HG03432 (cell line): ENCODE data around the gene COX19.
"Not testable (repeated sequence)": the region's sequence is repeated elsewhere in the genome, so short reads cannot be mapped to it uniquely, and the experiment has no call there.

ENCODE experiments used
- ATAC-seq: cut with Tn5 transposase; IDR thresholded peaks from one replicate; pipeline ENCODE4 v1.9.1; 2021; ENCODE audit warnings: mild to moderate bottlenecking, moderate library complexity; ENCODE audit not compliant: unreplicated experiment

Gene COX19

DNA sequence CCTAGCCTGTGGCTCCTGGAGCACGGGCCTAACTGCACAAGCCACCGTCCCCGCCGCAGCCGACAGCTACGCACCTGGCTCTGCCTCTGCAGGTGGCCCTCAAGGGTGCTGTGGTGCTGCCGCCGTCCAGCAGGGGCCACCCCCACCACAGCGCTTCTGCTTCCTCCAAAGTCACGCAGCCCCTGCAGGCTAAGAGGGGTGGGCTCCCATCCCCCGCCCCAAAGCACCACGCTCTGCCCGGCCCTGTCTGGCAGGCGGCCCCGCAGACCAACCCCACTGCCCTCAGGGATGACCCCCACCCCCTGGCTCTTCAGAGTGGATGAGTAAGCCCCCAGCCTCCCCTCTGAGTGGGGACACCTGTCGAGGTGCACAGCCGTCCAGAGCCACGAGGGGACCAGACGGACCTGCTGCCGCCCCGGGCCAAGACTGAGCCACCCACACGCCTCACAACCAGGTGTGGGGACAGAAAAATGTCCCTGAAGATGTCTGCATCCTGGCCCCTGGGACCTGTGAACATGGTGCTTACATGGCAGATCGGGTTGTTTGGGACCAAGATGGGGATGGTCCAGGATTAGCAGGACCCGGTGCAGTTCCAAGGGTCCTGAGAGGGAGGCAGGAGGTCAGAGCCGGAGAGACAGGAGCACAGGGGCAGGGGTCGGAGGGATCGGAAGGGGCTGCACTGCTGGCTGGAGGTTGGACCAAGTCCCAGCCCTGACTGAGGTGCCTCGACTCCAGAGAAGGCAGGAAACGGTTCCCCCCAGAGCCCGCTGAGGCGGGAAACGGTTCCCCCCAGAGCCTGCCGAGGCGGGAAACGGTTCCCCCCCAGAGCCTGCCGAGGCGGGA lies 11.9 kb downstream of the COX19 start:
- no peak for ATAC-seq

DNA sequence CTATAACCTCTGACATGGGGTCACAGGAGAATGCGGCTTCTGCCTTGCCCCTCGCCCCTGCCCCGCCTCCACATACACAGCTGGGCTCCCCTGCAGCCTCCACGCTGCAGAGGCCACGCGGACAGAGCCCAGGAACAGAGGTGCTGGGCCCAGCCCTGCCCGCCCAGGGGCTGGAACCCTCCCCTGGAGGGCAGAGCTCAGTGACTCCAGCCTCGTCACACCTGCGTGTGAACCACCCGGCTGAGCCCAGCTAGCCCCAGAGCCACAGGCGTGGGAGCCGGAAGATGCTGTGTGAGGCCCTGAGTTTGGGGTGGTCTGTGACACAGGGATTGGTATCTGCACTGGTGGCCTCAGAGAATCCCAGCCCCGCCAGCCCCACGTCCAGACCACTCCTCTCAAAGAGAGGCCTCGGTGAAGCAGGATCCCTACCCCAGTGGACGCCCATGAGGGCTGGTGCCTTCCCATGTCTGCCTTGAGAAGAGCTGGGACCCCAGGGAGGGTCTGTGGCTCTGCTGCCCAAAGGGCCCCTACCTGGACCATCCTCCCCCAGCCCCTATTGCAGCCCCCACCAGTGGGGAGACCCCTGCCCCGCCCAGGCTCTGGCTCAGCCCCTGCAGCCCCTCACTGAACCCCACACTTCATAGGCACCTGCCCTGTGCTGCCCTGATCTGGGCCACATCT lies 12.8 kb downstream of the COX19 start:
- ATAC-seq = no peak

DNA sequence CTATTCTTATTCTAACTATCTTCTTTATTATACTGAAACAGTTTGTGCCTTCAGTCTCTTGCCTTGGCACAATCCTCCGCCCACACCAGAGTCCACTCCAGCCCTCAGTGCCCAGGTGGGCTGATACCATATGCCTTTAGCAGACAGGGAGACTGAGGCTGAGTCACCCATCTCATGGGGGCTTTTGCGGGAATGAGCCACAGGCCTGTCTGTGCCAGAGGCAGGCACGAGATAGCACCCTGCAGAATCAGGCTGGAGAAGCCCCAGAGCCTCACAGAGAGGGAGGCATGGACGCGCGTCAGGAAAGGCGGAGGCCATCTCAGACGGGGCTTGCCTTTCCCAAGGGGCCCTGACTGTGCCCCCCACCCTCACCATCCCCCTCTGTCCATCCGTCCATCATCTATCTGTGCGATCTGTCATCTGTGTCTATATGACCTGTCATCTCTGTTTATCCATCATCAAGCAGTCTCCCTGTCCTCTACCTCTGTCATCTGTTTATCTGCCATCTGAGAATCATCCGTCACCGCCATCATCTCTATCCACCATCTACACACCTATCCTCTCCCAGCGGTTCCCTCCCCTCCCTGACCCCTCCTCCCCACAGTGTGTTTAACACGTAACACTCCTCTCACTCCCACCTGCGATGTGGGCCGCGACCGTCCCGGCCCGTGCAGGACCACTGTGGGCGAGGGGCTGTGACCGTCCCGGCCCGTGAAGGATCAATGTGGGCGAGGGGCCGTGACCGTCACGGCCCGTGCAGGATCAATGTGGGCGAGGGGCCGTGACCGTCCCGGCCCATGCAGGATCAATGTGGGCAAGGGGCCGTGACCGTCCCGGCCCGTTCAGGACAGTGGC lies 13.6 kb downstream of the COX19 start:
- ATAC-seq = no peak

DNA sequence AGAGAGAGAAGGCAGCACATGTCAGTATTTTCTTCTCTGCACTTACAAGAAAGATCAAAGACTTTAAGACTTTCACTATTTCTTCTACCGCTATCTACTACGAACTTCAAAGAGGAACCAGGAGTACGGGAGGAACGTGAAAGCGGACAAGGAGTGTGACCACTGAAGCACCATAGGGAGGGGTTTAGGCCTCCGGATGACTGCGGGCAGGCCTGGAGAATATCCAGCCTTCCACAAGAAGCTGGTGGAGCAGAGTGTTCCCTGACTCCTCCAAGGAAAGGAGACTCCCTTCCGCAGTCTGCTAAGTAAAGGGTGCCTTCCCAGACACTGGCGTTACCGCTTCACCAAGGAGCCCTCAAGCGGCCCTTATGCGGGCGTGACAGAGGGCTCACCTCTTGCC lies 14.4 kb downstream of the COX19 start:
- not testable (repeated sequence) for ATAC-seq

DNA sequence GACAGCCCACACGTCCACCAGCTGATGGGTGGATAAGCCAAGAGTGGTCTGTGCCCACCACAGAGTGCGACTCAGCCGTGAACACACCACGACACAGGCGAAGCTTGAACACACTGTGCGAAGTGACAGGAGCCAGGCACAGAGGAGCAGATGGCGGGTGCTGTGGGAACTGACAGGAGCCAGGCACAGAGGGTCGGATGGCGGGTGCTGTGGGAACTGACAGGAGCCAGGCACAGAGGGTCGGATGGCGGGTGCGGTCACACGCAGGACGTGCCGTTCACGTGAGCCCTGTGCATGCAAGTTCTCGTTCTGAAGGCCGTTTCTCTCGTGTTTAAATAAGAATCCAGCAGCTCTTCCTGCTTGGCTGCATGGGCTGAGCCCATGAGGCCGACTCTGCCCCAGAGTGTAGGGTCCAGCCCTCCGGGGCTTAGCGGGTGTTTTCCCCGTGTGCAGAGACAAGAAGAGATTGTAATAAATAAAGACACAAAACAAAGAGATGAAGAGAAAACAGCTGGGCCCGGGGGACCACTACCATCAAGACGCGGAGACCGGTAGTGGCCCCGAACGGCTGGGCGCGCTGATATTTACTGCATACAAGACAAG lies 15.0 kb downstream of the COX19 start:
- no peak for ATAC-seq

DNA sequence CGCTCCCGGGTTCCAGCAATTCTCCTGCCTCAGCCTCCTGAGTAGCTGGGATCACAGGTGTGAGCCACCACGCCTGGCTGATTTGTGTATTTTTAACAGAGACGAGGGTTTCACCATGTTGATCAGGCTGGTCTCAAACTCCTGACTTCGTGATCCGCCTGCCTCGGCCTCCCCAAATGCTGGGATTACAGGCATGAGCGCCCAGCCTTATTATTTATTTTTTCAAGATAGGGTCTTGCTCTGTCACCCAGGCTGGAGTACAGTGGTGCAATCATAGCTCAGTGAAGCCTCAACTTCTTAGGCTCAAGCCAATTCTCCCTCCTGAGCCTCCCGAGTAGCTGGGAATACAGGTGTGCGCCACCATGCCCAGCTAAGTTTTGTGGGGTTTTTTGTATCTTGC lies 15.6 kb downstream of the COX19 start:
- not testable (repeated sequence) for ATAC-seq

DNA sequence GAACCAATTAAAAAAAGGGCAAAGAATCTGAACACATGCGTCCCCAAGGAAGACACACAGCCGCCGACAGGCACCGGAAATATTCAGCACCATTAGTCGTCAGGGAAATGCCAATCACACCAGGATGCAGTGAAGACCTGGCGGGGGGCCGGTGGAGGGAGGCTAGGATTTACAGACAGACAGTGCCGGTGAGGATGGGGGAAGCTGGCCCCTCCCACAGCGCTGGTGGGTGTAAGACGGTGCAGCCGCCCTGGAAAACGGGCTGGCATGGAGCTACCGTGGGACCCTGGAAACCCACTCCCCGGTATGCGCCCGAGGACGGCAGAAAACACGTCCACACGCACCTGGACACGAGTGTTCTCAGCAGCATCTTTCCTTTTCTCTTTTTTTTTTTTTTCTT lies 16.1 kb downstream of the COX19 start:
- ATAC-seq = no peak

DNA sequence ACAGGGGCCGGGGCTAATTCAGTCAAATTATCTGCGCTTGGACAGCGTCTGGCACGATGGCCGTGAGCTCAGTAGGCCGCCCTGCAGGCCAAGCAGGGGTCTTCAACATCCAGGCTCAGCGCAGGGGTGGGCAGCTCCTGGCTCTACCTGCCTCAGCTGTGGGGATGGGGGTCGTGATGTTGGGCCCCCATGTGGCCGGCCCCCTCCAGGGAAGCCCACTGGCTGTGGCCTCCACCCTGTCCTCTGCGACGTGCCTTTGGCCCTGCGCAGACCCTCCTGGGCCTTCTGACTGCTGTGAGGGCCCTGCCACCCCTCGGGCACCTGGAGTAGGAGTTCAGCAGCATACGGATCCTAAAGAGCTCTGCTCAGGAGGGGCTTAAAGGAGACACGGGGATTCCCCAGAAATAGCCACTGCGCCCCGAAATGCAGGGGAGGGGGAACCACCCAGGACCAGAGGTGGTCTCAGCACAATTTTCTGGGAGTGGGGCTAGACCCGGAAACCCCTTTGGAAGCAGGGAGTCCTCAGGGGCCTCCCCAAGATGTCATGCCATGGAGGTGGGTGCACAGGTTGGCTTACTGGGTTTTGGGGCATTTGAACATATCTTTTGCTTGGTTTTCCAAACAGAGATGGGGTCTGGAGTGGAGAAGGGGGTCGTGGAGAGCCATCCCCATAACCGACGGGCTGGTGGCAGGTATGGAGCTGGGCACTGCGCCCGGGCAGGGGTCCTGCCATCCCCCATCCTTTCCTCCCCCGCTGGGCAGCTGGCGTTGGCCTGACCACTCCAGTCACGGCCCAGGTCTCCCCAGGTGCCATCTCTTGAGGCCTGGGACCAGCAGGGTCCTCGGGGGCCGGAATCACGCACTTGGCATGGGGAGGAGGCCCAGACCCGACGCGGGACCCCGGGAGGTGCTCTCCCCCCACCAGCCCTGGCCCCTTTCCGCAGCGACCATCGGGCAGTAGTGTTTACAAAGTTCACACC lies 16.8 kb downstream of the COX19 start:
- no peak for ATAC-seq

DNA sequence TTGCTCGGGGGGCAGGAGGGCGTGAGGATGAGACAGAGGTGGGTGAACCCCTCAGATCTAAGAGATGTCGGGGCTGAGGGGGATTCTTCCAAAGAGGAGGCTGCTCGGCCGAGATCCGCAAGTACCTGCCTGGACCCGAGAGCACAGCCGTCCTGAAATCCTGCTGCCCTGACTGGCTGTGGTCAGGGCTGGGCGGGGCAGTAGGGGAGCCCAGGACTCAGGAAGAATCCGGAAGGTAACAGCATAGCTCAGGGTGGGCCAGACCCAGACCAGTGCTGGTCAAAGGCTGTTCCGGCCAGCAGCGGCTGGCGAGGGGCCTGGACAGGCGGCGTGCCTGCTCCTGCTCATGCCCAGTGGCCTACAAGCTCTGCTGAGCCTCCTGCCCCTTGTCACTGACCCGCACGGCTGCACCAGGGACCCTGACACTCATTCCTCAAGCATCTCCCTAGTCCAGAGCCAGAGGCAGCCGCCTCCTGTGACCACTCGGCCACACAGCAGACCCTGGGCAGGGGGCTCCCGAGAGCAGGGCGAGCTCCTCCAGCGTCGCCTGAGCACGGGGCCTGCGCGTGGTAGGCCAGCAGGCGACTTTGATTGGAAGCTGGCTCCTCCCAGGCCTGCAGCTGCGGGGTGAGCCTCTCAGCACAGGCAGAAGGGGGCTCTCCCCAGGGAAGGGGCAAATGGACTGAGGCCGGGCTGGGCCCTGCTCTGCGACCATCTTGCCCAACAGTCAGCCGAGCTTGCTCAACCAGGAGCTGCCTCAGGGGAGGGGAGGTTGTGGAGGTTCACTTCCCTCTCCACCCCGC lies 17.7 kb downstream of the COX19 start:
- no peak for ATAC-seq

DNA sequence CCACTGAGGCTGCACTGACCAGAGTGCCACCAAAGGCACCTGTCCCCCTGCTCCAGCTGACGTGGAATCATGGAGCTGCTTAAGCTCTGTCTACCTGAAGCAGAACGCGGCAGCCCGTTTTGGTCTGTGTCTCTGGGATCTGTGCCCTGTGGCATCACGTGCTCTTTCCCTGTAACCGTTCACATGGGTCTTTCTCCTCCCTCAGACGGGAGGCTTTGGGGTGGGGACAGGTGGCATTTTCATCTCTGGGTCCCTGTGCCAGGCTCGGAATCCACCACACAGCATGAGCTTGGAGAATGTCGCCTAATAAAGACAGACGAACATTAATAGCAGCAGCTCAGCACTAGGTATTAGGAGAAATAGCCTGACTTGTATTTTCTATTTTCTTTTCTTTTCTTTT lies 19.3 kb downstream of the COX19 start:
- ATAC-seq = no peak

DNA sequence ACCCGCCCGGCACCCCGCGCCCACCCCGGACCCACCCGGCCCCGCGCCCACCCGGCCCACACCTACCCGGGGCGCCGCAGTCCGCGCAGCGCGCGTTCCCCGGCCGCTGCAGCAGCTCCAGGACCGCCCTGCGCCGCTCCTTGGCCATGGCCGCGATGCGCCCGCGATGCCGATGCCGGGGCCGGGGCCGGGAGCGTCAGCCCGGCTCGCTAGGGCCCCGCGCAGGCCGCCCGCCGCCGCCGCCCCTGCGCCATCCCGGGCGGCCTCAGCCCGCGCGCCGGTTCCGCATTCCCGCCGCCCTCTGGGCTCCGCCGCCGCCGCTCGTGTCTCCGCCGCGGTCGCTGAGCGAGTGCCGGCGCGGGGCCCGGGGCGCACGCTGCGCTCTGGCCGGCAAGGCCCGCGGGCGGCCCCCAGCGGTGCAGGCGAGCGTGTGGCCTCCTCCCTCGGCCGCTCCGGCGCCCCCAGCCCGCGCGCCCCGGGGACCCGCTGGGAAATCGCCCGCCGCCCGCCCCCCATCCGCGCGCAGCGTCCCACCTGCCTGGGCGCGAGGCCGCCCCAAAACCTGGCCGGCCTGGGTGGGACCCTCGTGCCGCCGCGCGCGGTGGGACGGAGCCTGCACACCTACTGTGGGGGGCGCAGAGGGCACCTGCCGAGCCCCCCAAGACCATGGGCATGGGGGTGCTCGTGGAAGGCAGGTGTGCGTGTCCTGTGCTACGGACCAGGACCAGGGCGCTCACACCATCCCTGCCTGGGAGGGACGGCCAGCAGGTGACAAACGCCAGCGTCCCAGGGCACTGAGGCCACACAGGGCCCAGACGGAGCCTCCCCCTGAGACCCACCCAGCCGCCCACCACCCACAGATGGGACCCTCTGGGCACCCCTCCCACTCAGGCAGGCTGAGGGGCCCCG lies 20.8 kb downstream of the COX19 start, which contains the start of gene ADAP1:
Gene ADAP1 (minus strand): TSS at position 351 of the 909 bp plus-strand sequence. CDS start 203 bp downstream, at position 148.
- ATAC-seq = peak; percentile 58

DNA sequence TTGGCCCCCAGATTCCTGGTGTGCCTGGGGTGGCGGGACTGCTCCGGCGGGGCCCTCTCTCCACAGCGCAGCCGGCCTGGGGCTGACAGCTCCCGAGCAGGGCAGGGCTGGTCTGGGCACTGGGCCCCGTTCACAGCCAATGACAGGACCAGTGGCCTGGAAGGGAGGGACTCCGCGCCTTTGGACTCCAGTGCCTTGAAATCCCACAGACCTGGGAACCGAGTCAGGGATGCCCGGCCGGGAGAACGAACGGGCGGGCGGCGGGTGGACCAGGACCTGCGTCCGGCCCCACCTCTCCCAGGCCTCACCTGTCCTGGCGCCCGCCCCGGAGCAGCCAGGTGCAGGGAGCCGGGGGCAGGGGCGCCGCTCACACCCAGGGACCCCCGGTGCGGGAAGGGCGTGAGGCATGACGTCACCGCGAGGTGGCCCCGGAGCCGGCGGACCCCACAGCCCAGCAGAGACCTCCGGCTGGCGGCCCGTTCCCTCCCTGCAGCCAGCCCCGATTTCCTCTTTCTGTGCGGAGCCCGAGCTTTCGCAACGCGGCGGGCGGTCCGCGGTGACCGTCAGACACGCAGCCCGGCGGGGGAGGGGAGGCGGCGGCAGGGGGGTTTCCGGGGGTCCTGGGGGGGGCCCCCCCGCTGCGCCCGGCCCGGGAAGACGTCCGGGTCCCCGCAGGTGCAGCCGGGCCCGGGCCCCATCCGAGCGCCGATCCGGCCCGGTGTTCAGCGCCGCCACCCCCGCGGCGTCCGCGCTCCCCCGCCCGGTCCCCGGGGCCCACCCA lies 21.6 kb downstream of the COX19 start:
- peak; percentile 19 for ATAC-seq

DNA sequence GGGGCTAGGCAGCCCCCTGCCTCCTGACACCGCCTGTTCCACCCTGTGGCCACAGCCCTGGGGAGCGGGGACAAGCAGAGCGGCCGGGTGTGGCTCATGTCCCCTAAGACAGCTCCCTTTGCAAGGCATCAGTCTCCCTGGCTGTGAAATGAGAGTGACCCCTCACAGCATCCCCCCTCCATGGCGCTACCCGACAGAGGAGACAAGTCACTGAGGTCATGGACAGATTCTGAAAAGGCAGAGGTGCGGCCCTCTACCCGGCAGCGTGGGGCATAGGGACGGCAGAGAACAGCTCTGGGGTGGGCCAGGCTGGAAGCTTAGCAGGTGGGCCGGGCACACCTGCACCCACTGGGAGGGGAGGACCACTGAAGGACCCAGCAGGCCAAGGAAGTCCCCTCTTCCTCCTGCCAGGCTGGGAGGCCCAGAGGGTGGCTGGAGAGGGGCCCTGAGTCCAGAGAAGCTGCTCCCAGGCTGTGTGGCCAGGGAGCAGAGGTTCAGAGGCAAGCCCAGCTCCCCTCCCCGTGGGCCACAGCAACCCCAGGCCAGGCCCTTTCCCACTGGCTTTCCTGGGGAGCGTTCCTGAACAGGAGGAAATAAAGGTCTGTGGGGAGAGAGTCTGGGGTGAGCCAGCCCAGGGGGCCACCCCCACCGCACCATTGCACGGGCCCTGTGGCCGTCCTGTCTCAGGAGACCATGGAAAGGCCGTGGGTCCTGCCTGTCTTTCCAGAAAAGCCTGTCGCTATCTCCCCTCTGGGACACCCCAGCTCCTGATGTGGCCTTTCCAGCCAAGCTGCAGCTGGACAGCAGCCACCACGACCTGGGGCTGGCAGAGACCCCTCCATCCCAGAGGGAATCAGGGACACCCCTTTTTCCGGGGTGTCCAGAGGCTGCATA lies 22.6 kb downstream of the COX19 start:
- ATAC-seq = no peak

DNA sequence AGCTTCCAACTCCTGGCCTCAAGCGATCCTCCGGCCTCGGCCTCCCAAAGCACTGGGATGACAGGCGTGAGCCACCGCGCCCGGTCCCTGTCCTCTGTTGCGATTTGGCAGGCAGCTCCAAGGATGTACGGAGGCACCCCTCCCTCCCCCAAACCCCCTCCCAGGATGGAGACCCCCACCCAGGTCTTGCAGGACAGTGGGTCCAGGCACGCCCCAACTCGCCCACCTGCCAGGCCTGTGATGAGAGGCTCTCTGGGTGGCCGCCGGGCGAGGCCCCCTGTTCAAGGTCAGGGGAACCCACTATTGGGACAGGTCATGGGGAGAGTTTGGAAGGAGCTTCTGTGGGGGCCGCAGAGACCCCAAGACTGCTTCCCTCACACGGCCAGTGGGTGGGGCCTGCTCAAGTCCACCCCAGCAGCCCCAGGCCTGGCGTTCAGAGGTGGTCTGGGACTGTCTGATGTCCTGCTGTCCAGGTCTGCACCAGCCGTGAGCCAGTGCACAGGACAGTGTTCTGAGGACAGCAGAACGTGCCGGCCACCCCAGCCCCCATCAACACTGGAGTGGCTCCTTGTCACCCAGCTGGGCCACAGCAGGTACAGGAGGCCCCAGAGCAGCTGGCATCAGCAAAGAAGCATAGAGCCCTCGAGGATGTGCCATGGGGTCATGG lies 23.3 kb downstream of the COX19 start:
- no peak for ATAC-seq
